Peyer's patch (tissue), 4 donors: ENCODE measurements around the gene SSH2.

Experiments used
- POLR2A ChIP-seq, 2 donors: fragments of 450-650 bp; IDR thresholded peaks; one replicate each; pipeline ENCODE4 v1.5.1; 2017; ENCODE audit warnings: antibody characterized with exemption in 2 of 2, mild to moderate bottlenecking in 2 of 2, moderate library complexity in 2 of 2
- TF ChIP-seq, protein P1 (sequence below), 6 experiments: fragments of 450-650 bp in 4 of 6; fragments of 200-600 bp in 2 of 6; sonication (generic) in 1 of 6; IDR thresholded peaks; one replicate each; pipeline ENCODE4 v1.5.1; 2017 to 2019; ENCODE audit warnings: antibody characterized with exemption in 6 of 6, mild to moderate bottlenecking in 3 of 6, moderate library complexity in 1 of 6

- TF ChIP-seq, protein P1, sequence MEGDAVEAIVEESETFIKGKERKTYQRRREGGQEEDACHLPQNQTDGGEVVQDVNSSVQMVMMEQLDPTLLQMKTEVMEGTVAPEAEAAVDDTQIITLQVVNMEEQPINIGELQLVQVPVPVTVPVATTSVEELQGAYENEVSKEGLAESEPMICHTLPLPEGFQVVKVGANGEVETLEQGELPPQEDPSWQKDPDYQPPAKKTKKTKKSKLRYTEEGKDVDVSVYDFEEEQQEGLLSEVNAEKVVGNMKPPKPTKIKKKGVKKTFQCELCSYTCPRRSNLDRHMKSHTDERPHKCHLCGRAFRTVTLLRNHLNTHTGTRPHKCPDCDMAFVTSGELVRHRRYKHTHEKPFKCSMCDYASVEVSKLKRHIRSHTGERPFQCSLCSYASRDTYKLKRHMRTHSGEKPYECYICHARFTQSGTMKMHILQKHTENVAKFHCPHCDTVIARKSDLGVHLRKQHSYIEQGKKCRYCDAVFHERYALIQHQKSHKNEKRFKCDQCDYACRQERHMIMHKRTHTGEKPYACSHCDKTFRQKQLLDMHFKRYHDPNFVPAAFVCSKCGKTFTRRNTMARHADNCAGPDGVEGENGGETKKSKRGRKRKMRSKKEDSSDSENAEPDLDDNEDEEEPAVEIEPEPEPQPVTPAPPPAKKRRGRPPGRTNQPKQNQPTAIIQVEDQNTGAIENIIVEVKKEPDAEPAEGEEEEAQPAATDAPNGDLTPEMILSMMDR (IDR thresholded peaks at IDR 0.05): no peak
- TF ChIP-seq POLR2A (IDR thresholded peaks at IDR 0.05): no peak
Observed at GRCh38 chr17:29840884-29841283, 89.1 kb downstream of the SSH2 start.
